H54 (cell line): ENCODE results near the gene TBC1D10A.
A peak's percentile ranks its signal among the peaks of the same experiment; 100 is the strongest.

ENCODE experiments used
- DNase-seq: peaks from one replicate; pipeline ENCODE4 v3.0.0; 2011; ENCODE audit warnings: low spot score, mixed read lengths; ENCODE audit not compliant: insufficient read length
- FAIRE-seq: peaks from 3 replicates; lab custom pipeline; 2011; peaks lifted over from hg19 to GRCh38; lab: Jason Lieb, UNC
- POLR2A ChIP-seq: IDR thresholded peaks from 2 replicates; pipeline ENCODE4 v1.6.1; 2011; ENCODE audit warnings: low read depth, mild to moderate bottlenecking, low read length

The TBC1D10A gene

GRCh38 chr22:30260276-30260675, 66.5 kb downstream of the TBC1D10A start:
- DNase-seq: no peak
- no peak for FAIRE-seq
- no peak for TF ChIP-seq POLR2A

- DNase-seq (no peak), FAIRE-seq (no peak)
- no peak for TF ChIP-seq POLR2A
Observed at GRCh38 chr22:30254314-30254713, 72.4 kb downstream of the TBC1D10A start.

GRCh38 chr22:30253205-30253852, 73.4 kb downstream of the TBC1D10A start:
- no peak for TF ChIP-seq POLR2A
- no peak for DNase-seq
- FAIRE-seq: no peak

GRCh38 chr22:30252411-30253204, 74.1 kb downstream of the TBC1D10A start:
- peak; percentile 45 for DNase-seq
- no peak for TF ChIP-seq POLR2A
- FAIRE-seq: no peak

- FAIRE-seq (no peak), DNase-seq (no peak)
- TF ChIP-seq POLR2A: no peak
Observed at GRCh38 chr22:30251711-30252110, 75.0 kb downstream of the TBC1D10A start.

GRCh38 chr22:30250661-30251267, 76.0 kb downstream of the TBC1D10A start:
- FAIRE-seq: no peak
- DNase-seq: peak; percentile 84
- no peak for TF ChIP-seq POLR2A

GRCh38 chr22:30250039-30250565, 76.6 kb downstream of the TBC1D10A start:
- FAIRE-seq (no peak), DNase-seq (no peak)

GRCh38 chr22:30249049-30250038, 77.4 kb downstream of the TBC1D10A start:
- DNase-seq (no peak), FAIRE-seq (no peak)
- no peak for TF ChIP-seq POLR2A

More at GRCh38 chr22:30250039-30250565, 76.6 kb downstream of the TBC1D10A start:
- TF ChIP-seq POLR2A: no peak

- TF ChIP-seq POLR2A: no peak
- DNase-seq (no peak), FAIRE-seq (no peak)
Observed at GRCh38 chr22:30248484-30248883, 78.3 kb downstream of the TBC1D10A start.

GRCh38 chr22:30247974-30248373, 78.8 kb downstream of the TBC1D10A start:
- TF ChIP-seq POLR2A: no peak
- FAIRE-seq: no peak
- no peak for DNase-seq

GRCh38 chr22:30247561-30247960, 79.2 kb downstream of the TBC1D10A start:
- TF ChIP-seq POLR2A: no peak
- no peak for FAIRE-seq
- no peak for DNase-seq

GRCh38 chr22:30246814-30247376, 79.8 kb downstream of the TBC1D10A start:
- no peak for DNase-seq
- no peak for FAIRE-seq
- no peak for TF ChIP-seq POLR2A
